ENCODE data around the gene DIS3. TPM values are rescaled to one million over a fixed set of nuclear protein-coding genes. Genes with fewer than 3 reads are reported as not detected.
A peak's percentile ranks its signal among the peaks of the same experiment; 100 is the strongest.

DIS3 gene
- total and polyA plus RNA-seq, 2 of the 13 experiments (the other 11 are each of a cell fraction or from before 2014, with no cell fraction given): 13.2 to 35.0 TPM

DNA sequence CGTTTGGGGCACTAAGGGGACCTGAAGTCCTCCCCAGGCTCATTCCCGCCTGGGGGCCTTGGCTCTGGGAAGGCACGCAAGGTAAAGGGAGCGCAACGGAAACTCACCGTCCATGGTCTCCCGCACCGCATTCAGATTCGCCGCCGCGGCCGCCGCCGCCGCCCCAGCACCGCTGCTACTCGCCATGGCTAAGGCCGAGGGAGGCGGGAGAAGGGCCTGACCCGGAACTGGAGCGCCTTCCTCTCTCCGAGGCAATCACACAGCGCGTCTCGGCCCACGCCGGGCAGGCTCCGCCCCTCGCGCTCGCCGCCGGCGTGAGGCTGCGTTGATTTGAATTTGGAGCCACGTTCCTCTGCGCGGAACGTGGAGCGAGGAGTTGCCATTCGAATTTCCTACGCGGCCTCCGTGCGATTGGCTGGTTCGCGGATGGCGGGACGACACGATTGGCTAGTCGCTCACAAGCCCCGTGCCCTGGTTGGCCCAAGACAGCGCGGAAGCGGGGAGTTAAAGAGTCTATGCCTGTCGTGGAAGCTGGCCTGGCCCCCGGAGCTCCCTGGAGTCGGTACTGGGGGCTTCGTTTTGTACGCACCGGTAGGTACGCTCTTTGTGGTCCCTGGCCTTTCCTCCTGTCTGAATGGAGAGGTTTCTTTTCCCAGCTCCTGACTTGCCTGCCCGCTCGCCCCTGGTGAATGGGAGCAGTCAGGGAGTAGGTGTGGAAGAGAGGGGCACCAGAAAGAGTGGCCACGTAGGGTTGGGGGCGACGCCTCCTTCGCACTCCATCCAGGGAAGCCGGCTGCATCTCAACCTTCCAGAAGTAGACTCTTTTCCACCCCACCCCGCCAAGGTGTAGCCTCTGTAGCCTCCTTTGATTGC is 54.0 kb downstream of the DIS3 start, which contains the start of the genes BORA and MZT1 (continued):
- TF ChIP-seq, protein P1, sequence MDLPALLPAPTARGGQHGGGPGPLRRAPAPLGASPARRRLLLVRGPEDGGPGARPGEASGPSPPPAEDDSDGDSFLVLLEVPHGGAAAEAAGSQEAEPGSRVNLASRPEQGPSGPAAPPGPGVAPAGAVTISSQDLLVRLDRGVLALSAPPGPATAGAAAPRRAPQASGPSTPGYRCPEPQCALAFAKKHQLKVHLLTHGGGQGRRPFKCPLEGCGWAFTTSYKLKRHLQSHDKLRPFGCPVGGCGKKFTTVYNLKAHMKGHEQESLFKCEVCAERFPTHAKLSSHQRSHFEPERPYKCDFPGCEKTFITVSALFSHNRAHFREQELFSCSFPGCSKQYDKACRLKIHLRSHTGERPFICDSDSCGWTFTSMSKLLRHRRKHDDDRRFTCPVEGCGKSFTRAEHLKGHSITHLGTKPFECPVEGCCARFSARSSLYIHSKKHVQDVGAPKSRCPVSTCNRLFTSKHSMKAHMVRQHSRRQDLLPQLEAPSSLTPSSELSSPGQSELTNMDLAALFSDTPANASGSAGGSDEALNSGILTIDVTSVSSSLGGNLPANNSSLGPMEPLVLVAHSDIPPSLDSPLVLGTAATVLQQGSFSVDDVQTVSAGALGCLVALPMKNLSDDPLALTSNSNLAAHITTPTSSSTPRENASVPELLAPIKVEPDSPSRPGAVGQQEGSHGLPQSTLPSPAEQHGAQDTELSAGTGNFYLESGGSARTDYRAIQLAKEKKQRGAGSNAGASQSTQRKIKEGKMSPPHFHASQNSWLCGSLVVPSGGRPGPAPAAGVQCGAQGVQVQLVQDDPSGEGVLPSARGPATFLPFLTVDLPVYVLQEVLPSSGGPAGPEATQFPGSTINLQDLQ (CRISPR knock-in tag; IDR thresholded peaks at IDR 0.05): 0 out of 2 replicates have a peak, but pooled peaks have one; percentile 16
- TF ChIP-seq ZNF558 (CRISPR knock-in tag; IDR thresholded peaks at IDR 0.05; ENCODE audit: borderline replicate concordance) (peak; percentile 85; the same call in 1 of the 2 replicates), NFATC3 (CRISPR knock-in tag; IDR thresholded peaks at IDR 0.05) (peak; percentile 67; the same call in 1 of the 2 replicates), TRAFD1 (CRISPR knock-in tag; IDR thresholded peaks at IDR 0.05; ENCODE audit: borderline replicate concordance) (no peak), KLF13 (CRISPR knock-in tag; IDR thresholded peaks at IDR 0.05) (peak; percentile 68; the same call in 1 of the 2 replicates), ZBTB14 (CRISPR knock-in tag; IDR thresholded peaks at IDR 0.05) (no peak; the same call in 1 of the 2 replicates), NFE2L1 (CRISPR knock-in tag; IDR thresholded peaks at IDR 0.05; ENCODE audit: borderline replicate concordance) (no peak), NR3C1 (CRISPR knock-in tag; IDR thresholded peaks at IDR 0.05) (no peak), ZNF703 (CRISPR knock-in tag; IDR thresholded peaks at IDR 0.05; ENCODE audit: borderline replicate concordance) (no peak), XBP1 (CRISPR knock-in tag; IDR thresholded peaks at IDR 0.05) (no peak)
- TF ChIP-seq, protein P2, sequence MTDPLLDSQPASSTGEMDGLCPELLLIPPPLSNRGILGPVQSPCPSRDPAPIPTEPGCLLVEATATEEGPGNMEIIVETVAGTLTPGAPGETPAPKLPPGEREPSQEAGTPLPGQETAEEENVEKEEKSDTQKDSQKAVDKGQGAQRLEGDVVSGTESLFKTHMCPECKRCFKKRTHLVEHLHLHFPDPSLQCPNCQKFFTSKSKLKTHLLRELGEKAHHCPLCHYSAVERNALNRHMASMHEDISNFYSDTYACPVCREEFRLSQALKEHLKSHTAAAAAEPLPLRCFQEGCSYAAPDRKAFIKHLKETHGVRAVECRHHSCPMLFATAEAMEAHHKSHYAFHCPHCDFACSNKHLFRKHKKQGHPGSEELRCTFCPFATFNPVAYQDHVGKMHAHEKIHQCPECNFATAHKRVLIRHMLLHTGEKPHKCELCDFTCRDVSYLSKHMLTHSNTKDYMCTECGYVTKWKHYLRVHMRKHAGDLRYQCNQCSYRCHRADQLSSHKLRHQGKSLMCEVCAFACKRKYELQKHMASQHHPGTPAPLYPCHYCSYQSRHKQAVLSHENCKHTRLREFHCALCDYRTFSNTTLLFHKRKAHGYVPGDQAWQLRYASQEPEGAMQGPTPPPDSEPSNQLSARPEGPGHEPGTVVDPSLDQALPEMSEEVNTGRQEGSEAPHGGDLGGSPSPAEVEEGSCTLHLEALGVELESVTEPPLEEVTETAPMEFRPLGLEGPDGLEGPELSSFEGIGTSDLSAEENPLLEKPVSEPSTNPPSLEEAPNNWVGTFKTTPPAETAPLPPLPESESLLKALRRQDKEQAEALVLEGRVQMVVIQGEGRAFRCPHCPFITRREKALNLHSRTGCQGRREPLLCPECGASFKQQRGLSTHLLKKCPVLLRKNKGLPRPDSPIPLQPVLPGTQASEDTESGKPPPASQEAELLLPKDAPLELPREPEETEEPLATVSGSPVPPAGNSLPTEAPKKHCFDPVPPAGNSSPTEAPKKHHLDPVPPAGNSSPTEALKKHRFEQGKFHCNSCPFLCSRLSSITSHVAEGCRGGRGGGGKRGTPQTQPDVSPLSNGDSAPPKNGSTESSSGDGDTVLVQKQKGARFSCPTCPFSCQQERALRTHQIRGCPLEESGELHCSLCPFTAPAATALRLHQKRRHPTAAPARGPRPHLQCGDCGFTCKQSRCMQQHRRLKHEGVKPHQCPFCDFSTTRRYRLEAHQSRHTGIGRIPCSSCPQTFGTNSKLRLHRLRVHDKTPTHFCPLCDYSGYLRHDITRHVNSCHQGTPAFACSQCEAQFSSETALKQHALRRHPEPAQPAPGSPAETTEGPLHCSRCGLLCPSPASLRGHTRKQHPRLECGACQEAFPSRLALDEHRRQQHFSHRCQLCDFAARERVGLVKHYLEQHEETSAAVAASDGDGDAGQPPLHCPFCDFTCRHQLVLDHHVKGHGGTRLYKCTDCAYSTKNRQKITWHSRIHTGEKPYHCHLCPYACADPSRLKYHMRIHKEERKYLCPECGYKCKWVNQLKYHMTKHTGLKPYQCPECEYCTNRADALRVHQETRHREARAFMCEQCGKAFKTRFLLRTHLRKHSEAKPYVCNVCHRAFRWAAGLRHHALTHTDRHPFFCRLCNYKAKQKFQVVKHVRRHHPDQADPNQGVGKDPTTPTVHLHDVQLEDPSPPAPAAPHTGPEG (CRISPR knock-in tag; IDR thresholded peaks at IDR 0.05): peak; percentile 58; the same call in 1 of the 2 replicates
- TF ChIP-seq, protein P3, sequence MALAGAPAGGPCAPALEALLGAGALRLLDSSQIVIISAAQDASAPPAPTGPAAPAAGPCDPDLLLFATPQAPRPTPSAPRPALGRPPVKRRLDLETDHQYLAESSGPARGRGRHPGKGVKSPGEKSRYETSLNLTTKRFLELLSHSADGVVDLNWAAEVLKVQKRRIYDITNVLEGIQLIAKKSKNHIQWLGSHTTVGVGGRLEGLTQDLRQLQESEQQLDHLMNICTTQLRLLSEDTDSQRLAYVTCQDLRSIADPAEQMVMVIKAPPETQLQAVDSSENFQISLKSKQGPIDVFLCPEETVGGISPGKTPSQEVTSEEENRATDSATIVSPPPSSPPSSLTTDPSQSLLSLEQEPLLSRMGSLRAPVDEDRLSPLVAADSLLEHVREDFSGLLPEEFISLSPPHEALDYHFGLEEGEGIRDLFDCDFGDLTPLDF (CRISPR knock-in tag; IDR thresholded peaks at IDR 0.05): peak; percentile 92

Data from HepG2 (cell line).